Urinary bladder (tissue), 4 donors: ENCODE measurements around the gene SERPINC1. TPM values are rescaled to one million over a fixed set of nuclear protein-coding genes. Genes with fewer than 3 reads are reported as not detected.
"Not testable (repeated sequence)": the region's sequence is repeated elsewhere in the genome, so short reads cannot be mapped to it uniquely, and the experiment has no call there.

ENCODE experiments used
- DNase-seq: peaks from one replicate; pipeline ENCODE4 v3.0.0-alpha.2; 2015; ENCODE audit errors: extremely low spot score
- H3K27ac ChIP-seq: one replicate; pipeline ENCODE4 v1.5.1; 2013; ENCODE audit warnings: low read depth, mild to moderate bottlenecking, moderate library complexity
- H3K36me3 ChIP-seq: one replicate; pipeline ENCODE4 v1.6.1; 2013; ENCODE audit warnings: mild to moderate bottlenecking, moderate library complexity; ENCODE audit not compliant: insufficient read depth
- H3K4me1 ChIP-seq: one replicate; pipeline ENCODE4 v1.6.1; 2013; ENCODE audit warnings: mild to moderate bottlenecking, moderate library complexity; ENCODE audit not compliant: insufficient read depth
- H3K4me3 ChIP-seq: one replicate; pipeline ENCODE4 v1.5.1; 2013; ENCODE audit warnings: low read depth, low read length
- WGBS: extraction: QIAGEN DNeasy Blood & Tissue Kit; methylation state at CpG from one replicate; pipeline ENCODE4 v1.1.7; 2013; 5-methylcytosine and 5-hydroxymethylcytosine counted together
- polyA plus RNA-seq: library from polyadenylated mRNA; stranded (reverse); fragments of 200-250 nt; gene quantifications from one replicate; pipeline ENCODE4 v1.2.3, GENCODE V29; 2013
- total RNA-seq: library from RNA; depleted of rRNA; stranded (reverse); fragments of >200 nt; gene quantifications from one replicate; pipeline ENCODE4 v1.2.3, GENCODE V29; 2014
- donor health status: healthy with polysubstance abuse.
- donor health status: healthy.

SERPINC1 gene
- total and polyA plus RNA-seq, 2 donors: 1.4 TPM; not detected in 1

DNA sequence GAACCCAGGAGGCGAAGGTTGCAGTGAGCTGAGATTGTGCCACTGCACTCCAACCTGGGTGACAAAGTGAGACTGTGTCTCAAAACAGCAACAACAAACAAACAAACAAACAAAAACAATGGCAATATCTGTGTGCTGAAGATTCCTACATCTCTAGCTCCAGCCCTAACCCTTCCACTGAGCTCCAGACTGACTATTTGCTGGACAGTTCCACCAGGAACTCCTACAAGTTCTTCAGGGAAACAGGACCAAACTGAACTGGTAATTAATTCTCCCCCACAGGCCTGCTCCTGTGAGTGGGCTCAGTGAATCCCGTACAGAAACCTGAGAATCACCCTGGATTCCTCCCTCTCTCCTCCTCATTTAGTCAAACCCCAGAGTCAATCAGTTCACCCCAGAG is 1.5 kb downstream of the SERPINC1 start:
- Histone ChIP-seq H3K27ac (no peak overlapping the region), H3K4me1 (no peaks in the 10 kb centered on the region), H3K4me3 (no peak overlapping the region), H3K36me3 (no peaks in the 10 kb centered on the region)
- WGBS: 83% methylated on average over 2 of the region's 2 CpGs
- DNase-seq: no peak

DNA sequence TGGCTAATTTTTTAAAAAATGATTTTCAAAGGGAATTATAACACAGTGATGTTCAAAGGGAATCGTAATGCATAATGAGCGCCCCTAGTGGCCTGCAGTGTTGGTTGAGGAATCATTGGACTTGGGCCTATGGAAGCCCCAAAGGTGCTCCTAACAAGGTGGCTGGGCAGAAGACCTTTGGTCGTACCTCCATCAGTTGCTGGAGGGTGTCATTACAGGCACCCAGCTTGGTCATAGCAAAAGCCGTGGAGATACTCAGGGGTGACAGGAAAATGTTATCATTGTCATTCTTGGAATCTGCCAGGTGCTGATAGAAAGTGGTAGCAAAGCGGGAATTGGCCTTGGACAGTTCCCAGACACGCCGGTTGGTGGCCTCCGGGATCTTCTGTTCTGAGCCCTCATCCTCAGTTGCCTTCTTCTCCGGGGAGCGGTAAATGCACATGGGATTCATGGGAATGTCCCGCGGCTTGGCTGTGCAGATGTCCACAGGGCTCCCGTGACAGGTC is 2.7 kb downstream of the SERPINC1 start:
- Histone ChIP-seq H3K27ac (no peak overlapping the region), H3K36me3 (no peaks in the 10 kb centered on the region), H3K4me3 (no peak overlapping the region), H3K4me1 (no peaks in the 10 kb centered on the region)
- WGBS: 87% methylated on average over 13 of the region's 13 CpGs
- no peak for DNase-seq

GRCh38 chr1:173913111-173913510 is 4.0 kb downstream of the SERPINC1 start:
- Histone ChIP-seq H3K27ac (no peak overlapping the region), H3K36me3 (no peaks in the 10 kb centered on the region), H3K4me1 (no peaks in the 10 kb centered on the region), H3K4me3 (no peak overlapping the region)
- DNase-seq: no peak
- WGBS: 89% methylated on average over 3 of the region's 3 CpGs

GRCh38 chr1:173903827-173904531 is 13.1 kb downstream of the SERPINC1 start:
- no peaks in the 10 kb centered on the region for H3K36me3 ChIP-seq
- DNase-seq: no peak
- H3K27ac ChIP-seq: no peak overlapping the region
- 86% methylated on average over 6 of the region's 6 CpGs for WGBS
- no peaks in the 10 kb centered on the region for H3K4me1 ChIP-seq
- H3K4me3 ChIP-seq: no peak overlapping the region

DNA sequence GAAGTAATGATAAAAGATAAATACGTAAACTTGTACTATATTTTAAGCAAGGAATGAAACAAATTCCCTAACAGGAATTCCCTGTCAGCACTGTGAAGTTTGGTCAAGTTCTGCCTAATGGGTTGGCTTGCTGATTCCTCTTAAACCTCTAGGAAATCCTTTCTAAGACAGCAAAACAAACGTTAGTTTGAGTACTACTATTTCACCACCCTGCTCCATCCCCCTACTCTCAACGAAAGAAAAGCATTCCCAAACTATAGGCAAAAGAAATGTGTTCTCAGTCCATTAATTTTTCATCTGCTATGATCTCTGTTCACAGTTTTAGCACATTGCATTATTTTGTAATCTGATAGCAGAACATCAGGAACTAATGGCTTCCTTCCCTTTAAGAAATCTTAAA is 16.1 kb downstream of the SERPINC1 start:
- no peak overlapping the region for H3K4me3 ChIP-seq
- no peaks in the 10 kb centered on the region for H3K4me1 ChIP-seq
- no peak overlapping the region for H3K27ac ChIP-seq
- no peaks in the 10 kb centered on the region for H3K36me3 ChIP-seq
- 47% methylated on average over 3 of the region's 3 CpGs for WGBS
- no peak for DNase-seq

GRCh38 chr1:173900427-173900826 is 16.7 kb downstream of the SERPINC1 start:
- no peak overlapping the region for H3K4me3 ChIP-seq
- H3K27ac ChIP-seq: no peak overlapping the region
- WGBS: 81% methylated on average over 2 of the region's 2 CpGs
- H3K4me1 ChIP-seq: no peaks in the 10 kb centered on the region
- no peaks in the 10 kb centered on the region for H3K36me3 ChIP-seq
- DNase-seq: no peak

DNA sequence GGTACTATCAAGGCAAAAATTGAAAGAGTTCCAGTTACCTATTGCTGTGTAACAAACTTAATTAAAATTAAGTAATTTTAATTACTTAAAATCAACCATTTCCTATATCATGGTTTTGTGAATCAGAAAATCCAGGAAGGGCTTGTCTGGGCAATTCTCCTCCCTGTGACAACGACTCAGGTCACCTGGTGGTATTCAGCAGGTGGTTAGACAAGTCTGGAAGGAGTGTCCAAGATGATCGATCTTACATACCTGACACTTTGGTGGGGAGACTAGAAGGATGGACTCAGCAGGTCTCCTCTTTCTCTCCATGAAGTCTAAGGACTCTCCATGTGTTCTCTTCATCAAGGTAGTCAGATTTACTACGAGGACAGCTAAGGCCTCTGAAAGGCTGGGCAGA is 22.9 kb downstream of the SERPINC1 start:
- no peak overlapping the region for H3K27ac ChIP-seq
- H3K36me3 ChIP-seq: no peaks in the 10 kb centered on the region
- H3K4me1 ChIP-seq: no peaks in the 10 kb centered on the region
- H3K4me3 ChIP-seq: no peak overlapping the region
- no peak for DNase-seq
- WGBS: 69% methylated on average over 3 of the region's 3 CpGs

GRCh38 chr1:173893611-173894010 is 23.5 kb downstream of the SERPINC1 start:
- H3K4me1 ChIP-seq: no peaks in the 10 kb centered on the region
- no peak overlapping the region for H3K4me3 ChIP-seq
- H3K36me3 ChIP-seq: no peaks in the 10 kb centered on the region
- no peak overlapping the region for H3K27ac ChIP-seq
- DNase-seq: no peak
- WGBS: 86% methylated on average over 1 of the region's 1 CpG

DNA sequence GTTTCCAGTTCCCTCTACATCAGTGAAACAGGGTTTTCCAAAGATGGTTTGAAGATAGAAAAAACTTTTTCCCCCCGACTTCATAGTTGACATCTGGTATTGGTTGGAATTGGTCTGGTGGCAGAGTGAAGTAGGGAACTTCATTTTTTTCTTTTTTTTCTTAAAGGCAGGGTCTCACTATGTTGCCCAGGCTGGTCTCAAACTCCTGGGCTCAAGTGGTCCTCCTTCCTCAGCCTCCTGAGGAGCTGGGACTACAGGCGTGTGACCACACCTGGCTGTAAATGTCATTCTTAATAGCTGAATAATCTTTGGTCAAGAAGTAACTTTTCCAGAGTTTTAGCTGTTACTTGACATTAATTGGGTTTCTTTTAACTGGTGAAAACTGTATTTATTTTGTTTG is 27.2 kb downstream of the SERPINC1 start:
- Histone ChIP-seq H3K4me3 (no peak overlapping the region), H3K27ac (no peak overlapping the region), H3K36me3 (no peaks in the 10 kb centered on the region), H3K4me1 (no peaks in the 10 kb centered on the region)
- 97% methylated on average over 2 of the region's 2 CpGs for WGBS
- DNase-seq: no peak

DNA sequence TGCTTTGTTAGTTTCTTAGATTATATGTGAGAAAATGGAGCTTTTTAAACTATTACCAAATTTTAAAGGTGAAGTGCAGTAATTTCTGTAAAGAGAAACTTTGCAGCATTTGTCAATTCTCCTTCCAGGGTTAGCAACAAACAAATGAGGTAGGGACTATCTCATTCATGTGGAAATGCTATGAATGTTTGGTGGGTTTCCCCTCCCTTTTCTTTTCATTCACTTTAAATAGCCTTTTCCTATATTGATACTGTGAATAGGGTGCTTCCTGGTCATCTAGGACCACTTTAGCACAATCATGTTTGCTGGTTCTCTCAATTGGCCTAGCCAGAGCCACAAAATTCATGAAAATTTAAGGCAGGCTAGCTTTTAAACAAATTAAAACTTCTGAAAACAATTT is 28.4 kb downstream of the SERPINC1 start:
- no peak overlapping the region for H3K4me3 ChIP-seq
- H3K36me3 ChIP-seq: no peaks in the 10 kb centered on the region
- DNase-seq: no peak
- no peak overlapping the region for H3K27ac ChIP-seq
- no peaks in the 10 kb centered on the region for H3K4me1 ChIP-seq

- no peak for DNase-seq
- no peaks in the 10 kb centered on the region for H3K4me1 ChIP-seq
- H3K4me3 ChIP-seq: no peak overlapping the region
- no peaks in the 10 kb centered on the region for H3K36me3 ChIP-seq
- H3K27ac ChIP-seq: no peak overlapping the region
- WGBS: 98% methylated on average over 2 of the region's 2 CpGs
Measured at GRCh38 chr1:173887627-173888026, 29.5 kb downstream of the SERPINC1 start.

DNA sequence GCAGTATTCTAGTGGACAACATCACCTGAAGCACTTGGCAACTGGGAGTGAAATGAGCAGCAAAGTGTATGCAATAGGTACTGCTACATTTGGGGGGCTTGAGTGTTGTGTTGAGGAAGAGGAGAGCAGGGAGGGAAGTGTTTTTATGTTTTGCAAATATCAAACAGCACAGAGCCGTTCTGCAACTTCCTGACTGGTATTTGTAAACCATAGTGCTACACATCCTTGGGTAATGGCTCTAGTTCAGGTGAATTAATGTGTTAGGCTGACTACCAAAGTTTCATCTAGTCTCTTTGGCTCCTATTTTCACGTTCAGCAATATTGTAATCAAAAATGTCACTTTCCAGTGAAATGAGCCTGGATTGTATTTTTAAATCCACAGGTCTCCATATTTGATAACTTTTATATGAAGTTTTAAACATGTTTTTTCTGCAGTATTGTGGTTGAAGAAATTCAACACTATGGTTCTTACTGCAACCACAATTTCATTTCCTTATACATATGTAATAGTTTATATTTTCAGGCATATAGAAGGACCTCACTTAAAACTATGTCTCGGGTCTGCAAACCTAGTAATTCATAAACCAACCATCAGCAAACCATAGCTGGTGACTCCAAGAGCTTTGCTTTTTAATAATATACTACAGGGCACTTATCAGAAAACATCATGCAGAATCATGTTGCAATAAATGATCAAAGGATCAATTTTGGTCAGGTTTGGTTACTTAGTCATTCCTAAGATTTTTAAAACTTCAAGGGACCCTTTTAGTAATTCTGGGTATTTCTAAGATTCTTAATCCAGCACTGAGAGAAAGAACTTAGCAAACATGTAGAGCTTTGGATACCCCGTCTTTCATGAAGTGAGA is 30.1 kb downstream of the SERPINC1 start:
- 84% methylated on average over 4 of the region's 4 CpGs for WGBS
- no peak for DNase-seq
- no peak overlapping the region for H3K27ac ChIP-seq
- no peaks in the 10 kb centered on the region for H3K36me3 ChIP-seq
- H3K4me1 ChIP-seq: no peaks in the 10 kb centered on the region
- H3K4me3 ChIP-seq: no peak overlapping the region

GRCh38 chr1:173884701-173885100 is 32.4 kb downstream of the SERPINC1 start:
- Histone ChIP-seq H3K36me3 (no peaks in the 10 kb centered on the region), H3K27ac (no peak overlapping the region), H3K4me3 (no peak overlapping the region), H3K4me1 (no peaks in the 10 kb centered on the region)
- no peak for DNase-seq
- 95% methylated on average over 5 of the region's 5 CpGs for WGBS

DNA sequence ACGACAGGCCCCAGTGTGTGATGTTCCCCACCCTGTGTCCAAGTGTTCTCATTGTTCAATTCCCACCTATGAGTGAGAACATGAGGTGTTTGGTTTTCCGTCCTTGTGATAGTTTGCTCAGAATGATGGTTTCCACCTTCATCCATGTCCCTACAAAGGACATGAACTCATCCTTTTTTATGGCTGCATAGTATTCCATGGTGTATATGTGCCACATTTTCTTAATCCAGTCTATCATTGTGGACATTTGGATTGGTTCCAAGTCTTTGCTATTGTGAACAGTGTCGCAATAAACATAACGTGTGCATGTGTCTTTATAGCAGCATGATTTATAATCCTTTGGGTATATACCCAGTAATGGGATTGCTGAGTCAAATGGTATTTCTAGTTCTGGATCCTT is 36.0 kb downstream of the SERPINC1 start:
- not testable (repeated sequence) for H3K27ac ChIP-seq, DNase-seq, H3K4me3 ChIP-seq, H3K36me3 ChIP-seq, H3K4me1 ChIP-seq
- 84% methylated on average over 4 of the region's 4 CpGs for WGBS
